IMR-90 (cell line): ENCODE data around the gene PI4KA.

ENCODE experiments used
- BHLHE40 ChIP-seq: fragments of 150-350 bp; IDR thresholded peaks from 2 replicates; pipeline ENCODE4 v1.6.1; 2016; ENCODE audit warnings: mild to moderate bottlenecking, low read depth, low read length
- CEBPB ChIP-seq: IDR thresholded peaks from 2 replicates; pipeline ENCODE4 v1.6.1; 2012; ENCODE audit warnings: low read depth, low read length, improper control_type of control experiment
- CHD1 ChIP-seq: IDR thresholded peaks from 2 replicates; pipeline ENCODE4 v1.6.1; 2012; ENCODE audit warnings: low read depth, low read length, improper control_type of control experiment
- FOS ChIP-seq: fragments of 150-350 bp; IDR thresholded peaks from 2 replicates; pipeline ENCODE4 v1.6.1; 2016; ENCODE audit warnings: low read depth, low read length
- MXI1 ChIP-seq: IDR thresholded peaks from 2 replicates; pipeline ENCODE4 v1.6.1; 2012; ENCODE audit warnings: low read depth, mild to moderate bottlenecking, low read length, moderate library complexity, borderline replicate concordance
- NFE2L2 ChIP-seq: fragments of 150-350 bp; IDR thresholded peaks from 2 replicates; pipeline ENCODE4 v1.6.1; 2016; ENCODE audit warnings: low read depth, mild to moderate bottlenecking, low read length
- POLR2A ChIP-seq: IDR thresholded peaks from 2 replicates; pipeline ENCODE4 v1.6.1; 2012; ENCODE audit warnings: mild to moderate bottlenecking, low read depth, low read length
- RAD21 ChIP-seq: IDR thresholded peaks from 2 replicates; pipeline ENCODE4 v1.6.1; 2012; ENCODE audit warnings: low read length, improper control_type of control experiment
- RCOR1 ChIP-seq: IDR thresholded peaks from 2 replicates; pipeline ENCODE4 v1.6.1; 2012; ENCODE audit warnings: mild to moderate bottlenecking, low read length, improper control_type of control experiment; ENCODE audit not compliant: insufficient replicate concordance
- RFX5 ChIP-seq: IDR thresholded peaks from 2 replicates; pipeline ENCODE4 v1.8.0; 2012; ENCODE audit warnings: low read depth, mild to moderate bottlenecking, low read length, moderate library complexity
- SMC3 ChIP-seq: fragments of 150-350 bp; IDR thresholded peaks from 2 replicates; pipeline ENCODE4 v1.6.1; 2016; ENCODE audit warnings: low read depth, mild to moderate bottlenecking, antibody characterized with exemption, low read length, moderate library complexity
- TF ChIP-seq, protein P1 (sequence below): conservative IDR thresholded peaks from 2 replicates; pipeline ENCODE4 v1.5.1; 2012; ENCODE audit warnings: mild to moderate bottlenecking, low read depth, low read length, improper control_type of control experiment
- TF ChIP-seq, protein P2 (sequence below): fragments of 150-350 bp; IDR thresholded peaks from 2 replicates; pipeline ENCODE4 v1.6.1; 2017; ENCODE audit warnings: mild to moderate bottlenecking, antibody characterized with exemption, low read length, low read depth
- TF ChIP-seq, protein P3 (sequence below): fragments of 150-350 bp; IDR thresholded peaks from 2 replicates; pipeline ENCODE4 v1.6.1; 2016; ENCODE audit warnings: low read depth, mild to moderate bottlenecking, low read length, moderate library complexity, borderline replicate concordance

DNA sequence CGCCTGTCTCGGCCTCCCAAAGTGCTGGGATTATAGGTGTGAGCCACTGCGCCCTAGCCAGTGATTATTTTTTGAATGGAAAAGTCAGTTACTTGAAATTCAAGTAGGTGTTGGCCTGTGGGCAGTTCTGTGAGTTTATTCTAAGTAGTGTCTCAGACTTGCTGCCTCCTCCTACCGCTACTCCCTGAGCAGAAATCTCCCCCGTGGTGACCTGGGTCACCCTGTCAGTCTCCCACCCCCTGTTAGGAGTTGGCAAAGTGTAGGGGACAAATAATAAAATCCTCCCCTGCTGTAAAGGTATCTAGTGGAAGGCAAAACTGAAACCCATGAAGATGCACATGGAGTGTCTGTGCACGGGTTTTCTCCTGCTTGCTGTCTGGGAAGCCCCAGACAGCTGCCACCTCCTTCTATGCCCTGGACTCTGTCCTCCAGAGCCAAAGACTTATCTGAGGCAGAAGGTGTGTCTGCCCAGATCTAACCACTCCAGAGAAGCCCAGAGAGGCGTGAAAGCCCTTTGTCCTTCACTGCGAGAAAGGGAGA lies 26.5 kb upstream of the PI4KA start:
- TF ChIP-seq NFE2L2 (no peak), CEBPB (no peak), FOS (no peak), POLR2A (no peak), RFX5 (no peak), SMC3 (no peak), BHLHE40 (no peak), MXI1 (no peak), CHD1 (no peak), RAD21 (no peak), RCOR1 (no peak)
- TF ChIP-seq, protein P1, sequence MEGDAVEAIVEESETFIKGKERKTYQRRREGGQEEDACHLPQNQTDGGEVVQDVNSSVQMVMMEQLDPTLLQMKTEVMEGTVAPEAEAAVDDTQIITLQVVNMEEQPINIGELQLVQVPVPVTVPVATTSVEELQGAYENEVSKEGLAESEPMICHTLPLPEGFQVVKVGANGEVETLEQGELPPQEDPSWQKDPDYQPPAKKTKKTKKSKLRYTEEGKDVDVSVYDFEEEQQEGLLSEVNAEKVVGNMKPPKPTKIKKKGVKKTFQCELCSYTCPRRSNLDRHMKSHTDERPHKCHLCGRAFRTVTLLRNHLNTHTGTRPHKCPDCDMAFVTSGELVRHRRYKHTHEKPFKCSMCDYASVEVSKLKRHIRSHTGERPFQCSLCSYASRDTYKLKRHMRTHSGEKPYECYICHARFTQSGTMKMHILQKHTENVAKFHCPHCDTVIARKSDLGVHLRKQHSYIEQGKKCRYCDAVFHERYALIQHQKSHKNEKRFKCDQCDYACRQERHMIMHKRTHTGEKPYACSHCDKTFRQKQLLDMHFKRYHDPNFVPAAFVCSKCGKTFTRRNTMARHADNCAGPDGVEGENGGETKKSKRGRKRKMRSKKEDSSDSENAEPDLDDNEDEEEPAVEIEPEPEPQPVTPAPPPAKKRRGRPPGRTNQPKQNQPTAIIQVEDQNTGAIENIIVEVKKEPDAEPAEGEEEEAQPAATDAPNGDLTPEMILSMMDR: no peak
- TF ChIP-seq, protein P2, sequence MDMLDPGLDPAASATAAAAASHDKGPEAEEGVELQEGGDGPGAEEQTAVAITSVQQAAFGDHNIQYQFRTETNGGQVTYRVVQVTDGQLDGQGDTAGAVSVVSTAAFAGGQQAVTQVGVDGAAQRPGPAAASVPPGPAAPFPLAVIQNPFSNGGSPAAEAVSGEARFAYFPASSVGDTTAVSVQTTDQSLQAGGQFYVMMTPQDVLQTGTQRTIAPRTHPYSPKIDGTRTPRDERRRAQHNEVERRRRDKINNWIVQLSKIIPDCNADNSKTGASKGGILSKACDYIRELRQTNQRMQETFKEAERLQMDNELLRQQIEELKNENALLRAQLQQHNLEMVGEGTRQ: no peak
- TF ChIP-seq, protein P3, sequence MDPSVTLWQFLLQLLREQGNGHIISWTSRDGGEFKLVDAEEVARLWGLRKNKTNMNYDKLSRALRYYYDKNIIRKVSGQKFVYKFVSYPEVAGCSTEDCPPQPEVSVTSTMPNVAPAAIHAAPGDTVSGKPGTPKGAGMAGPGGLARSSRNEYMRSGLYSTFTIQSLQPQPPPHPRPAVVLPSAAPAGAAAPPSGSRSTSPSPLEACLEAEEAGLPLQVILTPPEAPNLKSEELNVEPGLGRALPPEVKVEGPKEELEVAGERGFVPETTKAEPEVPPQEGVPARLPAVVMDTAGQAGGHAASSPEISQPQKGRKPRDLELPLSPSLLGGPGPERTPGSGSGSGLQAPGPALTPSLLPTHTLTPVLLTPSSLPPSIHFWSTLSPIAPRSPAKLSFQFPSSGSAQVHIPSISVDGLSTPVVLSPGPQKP: no peak
